ENCODE results near the gene LCA5L. TPM values are rescaled to one million over a fixed set of nuclear protein-coding genes. Genes with fewer than 3 reads are reported as not detected.

The LCA5L gene
- total and polyA plus RNA-seq, 2 of the 13 experiments (the other 11 are each of a cell fraction or from before 2014, with no cell fraction given) = 0.13 to 0.55 TPM

DNA sequence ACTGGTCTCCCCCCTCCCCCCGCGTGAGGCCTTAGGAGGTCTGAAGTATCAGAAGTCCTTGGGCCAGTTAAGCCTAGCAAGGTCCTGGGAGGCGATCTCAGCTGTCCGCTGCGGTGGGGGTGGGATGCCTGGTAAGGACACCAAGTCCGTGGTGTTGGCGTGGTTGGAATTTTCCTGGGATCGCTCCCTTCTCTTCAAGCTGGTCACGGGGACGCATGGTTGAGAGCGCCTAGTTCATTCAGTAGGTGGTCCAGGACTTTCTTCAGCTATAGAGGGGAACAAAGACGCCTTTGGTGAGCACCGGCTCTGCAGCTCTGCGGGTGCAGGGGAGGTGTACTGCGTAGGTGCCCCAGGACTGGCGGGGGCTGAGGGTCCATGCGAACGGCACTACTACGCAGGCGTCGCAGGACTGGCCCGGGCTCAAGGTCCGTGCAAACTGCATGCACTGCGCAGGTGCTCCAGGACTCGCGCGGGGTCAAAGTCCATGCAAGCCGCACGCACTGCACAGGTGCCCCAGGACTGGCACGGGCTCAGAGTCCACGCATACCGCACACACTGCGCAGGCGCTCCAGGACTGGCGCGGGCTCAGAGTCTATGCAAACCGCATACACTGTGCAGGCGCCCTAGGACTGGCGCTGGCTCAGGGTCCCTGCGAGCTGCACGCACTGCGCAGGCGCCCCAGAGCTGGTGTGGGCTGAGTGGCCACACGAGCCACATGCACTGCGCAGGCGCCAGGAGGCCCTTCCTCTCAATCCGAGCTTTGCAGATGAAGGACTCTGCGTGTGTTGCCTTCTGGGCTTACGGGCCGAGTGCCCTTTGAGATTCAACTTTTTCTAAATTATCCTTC, 60.1 kb downstream of the LCA5L start (continued):
- TF ChIP-seq CBFB (CRISPR knock-in tag; IDR thresholded peaks at IDR 0.05) = peak; percentile 75; the same call in 1 of the 2 replicates
- TF ChIP-seq, protein P1, sequence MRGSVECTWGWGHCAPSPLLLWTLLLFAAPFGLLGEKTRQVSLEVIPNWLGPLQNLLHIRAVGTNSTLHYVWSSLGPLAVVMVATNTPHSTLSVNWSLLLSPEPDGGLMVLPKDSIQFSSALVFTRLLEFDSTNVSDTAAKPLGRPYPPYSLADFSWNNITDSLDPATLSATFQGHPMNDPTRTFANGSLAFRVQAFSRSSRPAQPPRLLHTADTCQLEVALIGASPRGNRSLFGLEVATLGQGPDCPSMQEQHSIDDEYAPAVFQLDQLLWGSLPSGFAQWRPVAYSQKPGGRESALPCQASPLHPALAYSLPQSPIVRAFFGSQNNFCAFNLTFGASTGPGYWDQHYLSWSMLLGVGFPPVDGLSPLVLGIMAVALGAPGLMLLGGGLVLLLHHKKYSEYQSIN (CRISPR knock-in tag; IDR thresholded peaks at IDR 0.05; ENCODE audit: borderline replicate concordance) = no peak
- TF ChIP-seq, protein P2, sequence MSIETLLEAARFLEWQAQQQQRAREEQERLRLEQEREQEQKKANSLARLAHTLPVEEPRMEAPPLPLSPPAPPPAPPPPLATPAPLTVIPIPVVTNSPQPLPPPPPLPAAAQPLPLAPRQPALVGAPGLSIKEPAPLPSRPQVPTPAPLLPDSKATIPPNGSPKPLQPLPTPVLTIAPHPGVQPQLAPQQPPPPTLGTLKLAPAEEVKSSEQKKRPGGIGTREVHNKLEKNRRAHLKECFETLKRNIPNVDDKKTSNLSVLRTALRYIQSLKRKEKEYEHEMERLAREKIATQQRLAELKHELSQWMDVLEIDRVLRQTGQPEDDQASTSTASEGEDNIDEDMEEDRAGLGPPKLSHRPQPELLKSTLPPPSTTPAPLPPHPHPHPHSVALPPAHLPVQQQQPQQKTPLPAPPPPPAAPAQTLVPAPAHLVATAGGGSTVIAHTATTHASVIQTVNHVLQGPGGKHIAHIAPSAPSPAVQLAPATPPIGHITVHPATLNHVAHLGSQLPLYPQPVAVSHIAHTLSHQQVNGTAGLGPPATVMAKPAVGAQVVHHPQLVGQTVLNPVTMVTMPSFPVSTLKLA (IDR thresholded peaks at IDR 0.05) = peak; percentile 75
- peak; percentile 50; the same call in 1 of the 2 replicates for TF ChIP-seq ZHX2 (IDR thresholded peaks at IDR 0.05; ENCODE audit: low read depth)
- TF ChIP-seq ZHX2 (CRISPR knock-in tag; IDR thresholded peaks at IDR 0.05; ENCODE audit: borderline replicate concordance) = no peak
- TF ChIP-seq HDAC2 (CRISPR knock-in tag; IDR thresholded peaks at IDR 0.05) = peak; percentile 87
- peak; percentile 98 for TF ChIP-seq NCOA1 (CRISPR knock-in tag; IDR thresholded peaks at IDR 0.05)
- TF ChIP-seq ZKSCAN5 (CRISPR knock-in tag; IDR thresholded peaks at IDR 0.05) = no peak
- TF ChIP-seq ZSCAN20 (CRISPR knock-in tag; IDR thresholded peaks at IDR 0.05; ENCODE audit: borderline replicate concordance) = no peak
- TF ChIP-seq NR2F6 (IDR thresholded peaks at IDR 0.05) = peak; percentile 62; the same call in 1 of the 2 replicates
- peak; percentile 85 for TF ChIP-seq NR2F6 (CRISPR knock-in tag; IDR thresholded peaks at IDR 0.05)
- TF ChIP-seq KAT8 (CRISPR knock-in tag; IDR thresholded peaks at IDR 0.05) = peak; percentile 64; the same call in 1 of the 2 replicates
- peak; percentile 58; the same call in 1 of the 2 replicates for TF ChIP-seq MIER2 (CRISPR knock-in tag; IDR thresholded peaks at IDR 0.05)
- TF ChIP-seq ZNF556 (CRISPR knock-in tag; IDR thresholded peaks at IDR 0.05; ENCODE audit: borderline replicate concordance) = peak; percentile 74; the same call in 1 of the 2 replicates
- TF ChIP-seq ZNF7 (CRISPR knock-in tag; IDR thresholded peaks at IDR 0.05) = no peak
- TF ChIP-seq, protein P3, sequence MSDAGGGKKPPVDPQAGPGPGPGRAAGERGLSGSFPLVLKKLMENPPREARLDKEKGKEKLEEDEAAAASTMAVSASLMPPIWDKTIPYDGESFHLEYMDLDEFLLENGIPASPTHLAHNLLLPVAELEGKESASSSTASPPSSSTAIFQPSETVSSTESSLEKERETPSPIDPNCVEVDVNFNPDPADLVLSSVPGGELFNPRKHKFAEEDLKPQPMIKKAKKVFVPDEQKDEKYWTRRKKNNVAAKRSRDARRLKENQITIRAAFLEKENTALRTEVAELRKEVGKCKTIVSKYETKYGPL (CRISPR knock-in tag; IDR thresholded peaks at IDR 0.05) = no peak
- peak; percentile 81 for TF ChIP-seq JARID2 (CRISPR knock-in tag; IDR thresholded peaks at IDR 0.05; ENCODE audit: insufficient replicate concordance)
- TF ChIP-seq, protein P4, sequence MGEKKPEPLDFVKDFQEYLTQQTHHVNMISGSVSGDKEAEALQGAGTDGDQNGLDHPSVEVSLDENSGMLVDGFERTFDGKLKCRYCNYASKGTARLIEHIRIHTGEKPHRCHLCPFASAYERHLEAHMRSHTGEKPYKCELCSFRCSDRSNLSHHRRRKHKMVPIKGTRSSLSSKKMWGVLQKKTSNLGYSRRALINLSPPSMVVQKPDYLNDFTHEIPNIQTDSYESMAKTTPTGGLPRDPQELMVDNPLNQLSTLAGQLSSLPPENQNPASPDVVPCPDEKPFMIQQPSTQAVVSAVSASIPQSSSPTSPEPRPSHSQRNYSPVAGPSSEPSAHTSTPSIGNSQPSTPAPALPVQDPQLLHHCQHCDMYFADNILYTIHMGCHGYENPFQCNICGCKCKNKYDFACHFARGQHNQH (CRISPR knock-in tag; IDR thresholded peaks at IDR 0.05) = peak; percentile 71
- no peak for TF ChIP-seq STAT5B (CRISPR knock-in tag; IDR thresholded peaks at IDR 0.05)
- 0 out of 2 replicates have a peak, but pooled peaks have one; percentile 23 for TF ChIP-seq ZFP1 (CRISPR knock-in tag; IDR thresholded peaks at IDR 0.05)
